Muscle layer of duodenum (tissue), 2 donors: ENCODE data around the gene PSD4.

Experiments used
- H3K27ac ChIP-seq: one replicate; pipeline ENCODE4 v1.7.0; 2013; ENCODE audit warnings: mild to moderate bottlenecking, low read length
- H3K27me3 ChIP-seq: one replicate; pipeline ENCODE4 v1.7.0; 2013; ENCODE audit warnings: low read depth, mild to moderate bottlenecking, control low read depth, low read length
- H3K36me3 ChIP-seq, 2 donors: one replicate each; pipeline ENCODE4 v1.7.0; 2013; ENCODE audit warnings: low read length in 2 of 2, control low read depth in 1 of 2, mild to moderate bottlenecking in 1 of 2; ENCODE audit not compliant: insufficient read depth in 2 of 2, control insufficient read depth in 1 of 2
- H3K4me1 ChIP-seq, 2 donors: one replicate each; pipeline ENCODE4 v1.7.0; 2013; ENCODE audit warnings: low read length in 2 of 2, mild to moderate bottlenecking in 2 of 2, control low read depth in 1 of 2, moderate library complexity in 1 of 2; ENCODE audit not compliant: insufficient read depth in 2 of 2, control insufficient read depth in 1 of 2
- H3K4me3 ChIP-seq, 2 donors: one replicate each; pipeline ENCODE4 v1.7.0; 2013; ENCODE audit warnings: low read length in 2 of 2, low read depth in 1 of 2, mild to moderate bottlenecking in 1 of 2
- H3K9me3 ChIP-seq, 2 donors: one replicate each; pipeline ENCODE4 v1.7.0; 2013; ENCODE audit warnings: low read length in 2 of 2, control low read depth in 1 of 2, mild to moderate bottlenecking in 1 of 2; ENCODE audit not compliant: control insufficient read depth in 1 of 2
- donor health status: healthy.

The PSD4 gene

DNA sequence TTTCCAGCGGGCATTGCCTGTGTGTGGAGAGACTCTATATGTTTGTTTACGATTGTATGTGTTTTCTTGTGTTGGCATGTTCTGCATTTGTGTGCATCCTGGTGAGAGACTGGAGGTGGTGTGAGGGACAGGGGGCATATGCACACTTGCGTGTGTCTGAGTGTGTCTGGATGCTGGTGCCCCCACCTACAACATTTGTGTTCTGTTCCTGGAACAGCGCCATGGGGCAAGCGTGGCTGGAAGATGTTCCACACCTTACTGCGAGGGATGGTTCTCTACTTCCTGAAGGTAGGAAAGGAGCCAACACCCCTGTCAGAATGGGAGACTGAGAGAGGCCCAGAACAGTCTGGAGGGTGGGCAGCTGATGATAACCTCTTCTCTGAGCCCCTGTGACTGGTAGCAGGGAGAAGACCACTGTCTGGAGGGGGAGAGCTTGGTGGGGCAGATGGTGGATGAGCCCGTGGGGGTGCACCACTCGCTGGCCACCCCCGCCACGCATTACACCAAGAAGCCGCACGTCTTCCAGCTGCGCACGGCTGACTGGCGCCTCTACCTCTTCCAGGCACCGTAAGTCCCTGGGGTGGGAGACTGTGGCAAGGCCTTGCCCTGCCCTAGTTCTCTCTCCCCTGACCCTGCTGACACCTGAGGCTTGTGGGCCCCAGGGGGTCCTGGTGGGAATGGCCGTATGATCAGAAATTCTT, 23.7 kb downstream of the PSD4 start:
- no peak overlapping the region for H3K4me3 ChIP-seq
- peaks cover 0 to 10% of the 10 kb centered on the region in 2 donors for H3K36me3 ChIP-seq
- H3K4me1 ChIP-seq: peaks cover 0 to 18% of the 10 kb centered on the region in 2 donors
- no peaks in the 10 kb centered on the region for H3K9me3 ChIP-seq
- H3K27ac ChIP-seq: no peak overlapping the region
- no peaks in the 10 kb centered on the region for H3K27me3 ChIP-seq

DNA sequence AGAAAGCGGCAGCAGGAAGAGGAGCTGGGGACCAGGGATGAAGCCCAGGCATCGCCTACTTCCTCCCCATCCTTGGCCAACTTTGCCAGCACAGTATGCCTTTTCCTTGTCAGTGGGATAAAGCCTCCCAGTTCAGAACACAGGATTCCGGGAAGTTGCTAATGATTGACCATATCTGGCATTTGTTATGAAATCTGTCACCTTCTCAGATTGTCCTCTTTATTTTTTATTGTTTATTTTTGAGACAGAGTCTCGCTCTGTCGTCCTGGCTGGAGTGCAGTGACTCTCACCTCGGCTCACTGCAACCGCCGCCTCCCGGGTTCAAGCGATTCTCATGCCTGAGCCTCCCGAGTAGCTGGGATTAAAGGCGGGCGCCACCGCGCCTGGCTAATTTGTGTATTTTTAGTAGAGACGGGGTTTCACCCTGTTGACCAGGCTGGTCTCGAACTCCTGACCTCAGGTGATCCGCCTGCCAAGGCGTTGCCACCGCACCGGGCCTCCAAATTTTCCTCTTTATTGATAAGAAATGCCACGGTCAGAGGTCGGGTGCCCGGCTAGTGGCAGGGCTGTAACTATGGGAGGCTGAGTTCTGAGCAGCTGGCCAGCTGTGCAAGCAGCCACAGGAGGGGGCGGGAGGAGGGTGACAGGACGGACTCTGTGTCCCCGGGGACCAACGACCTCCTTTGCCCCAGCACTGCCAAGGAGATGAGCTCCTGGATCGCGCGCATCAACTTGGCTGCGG, 24.4 kb downstream of the PSD4 start:
- peaks cover 0 to 10% of the 10 kb centered on the region in 2 donors for H3K36me3 ChIP-seq
- H3K4me1 ChIP-seq: peaks cover 0 to 18% of the 10 kb centered on the region in 2 donors
- no peaks in the 10 kb centered on the region for H3K9me3 ChIP-seq
- no peak overlapping the region for H3K27ac ChIP-seq
- no peaks in the 10 kb centered on the region for H3K27me3 ChIP-seq
- H3K4me3 ChIP-seq: peak overlapping the region; percentile 48 to 87

DNA sequence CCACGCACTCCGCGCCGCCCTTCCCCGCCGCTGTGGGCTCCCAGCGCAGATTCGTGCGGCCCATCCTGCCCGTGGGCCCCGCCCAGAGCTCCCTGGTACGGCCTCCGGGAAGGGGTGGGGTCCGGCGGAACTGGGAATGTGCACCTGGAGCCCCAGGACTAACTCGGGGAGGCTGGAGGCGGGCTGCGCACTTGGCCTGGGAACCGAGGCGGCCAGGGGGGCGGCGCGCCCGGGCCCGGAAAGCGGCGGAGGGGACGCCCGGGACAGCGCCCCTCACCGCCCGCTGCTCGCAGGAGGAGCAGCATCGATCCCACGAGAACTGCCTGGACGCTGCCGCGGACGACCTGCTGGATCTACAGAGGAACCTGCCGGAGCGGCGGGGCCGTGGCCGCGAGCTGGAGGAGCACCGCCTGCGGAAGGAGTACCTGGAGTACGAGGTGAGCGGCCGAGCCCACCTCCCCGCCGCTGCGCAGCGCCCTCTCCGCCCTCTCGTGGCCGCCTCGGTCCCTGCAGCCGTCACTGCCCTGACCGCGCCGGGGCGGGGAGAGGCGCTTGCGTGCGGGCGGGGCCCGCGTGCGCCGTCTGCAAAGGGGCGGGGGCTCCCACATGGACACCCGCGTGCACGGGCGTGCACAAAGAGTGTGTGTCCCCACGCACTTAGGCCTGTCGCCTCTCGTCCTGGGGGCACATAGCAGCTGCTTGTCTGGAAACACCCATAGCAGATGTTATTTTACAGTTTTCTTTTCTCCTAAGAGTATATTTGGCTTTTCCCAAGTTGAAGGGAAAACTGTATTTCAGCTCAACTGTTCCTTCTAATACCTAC, 25.2 kb downstream of the PSD4 start:
- H3K4me1 ChIP-seq: peaks cover 0 to 18% of the 10 kb centered on the region in 2 donors
- H3K27ac ChIP-seq: peak overlapping the region; percentile 51
- peaks cover 0 to 10% of the 10 kb centered on the region in 2 donors for H3K36me3 ChIP-seq
- peak overlapping the region; percentile 48 to 87 for H3K4me3 ChIP-seq
- no peaks in the 10 kb centered on the region for H3K27me3 ChIP-seq
- H3K9me3 ChIP-seq: no peaks in the 10 kb centered on the region

DNA sequence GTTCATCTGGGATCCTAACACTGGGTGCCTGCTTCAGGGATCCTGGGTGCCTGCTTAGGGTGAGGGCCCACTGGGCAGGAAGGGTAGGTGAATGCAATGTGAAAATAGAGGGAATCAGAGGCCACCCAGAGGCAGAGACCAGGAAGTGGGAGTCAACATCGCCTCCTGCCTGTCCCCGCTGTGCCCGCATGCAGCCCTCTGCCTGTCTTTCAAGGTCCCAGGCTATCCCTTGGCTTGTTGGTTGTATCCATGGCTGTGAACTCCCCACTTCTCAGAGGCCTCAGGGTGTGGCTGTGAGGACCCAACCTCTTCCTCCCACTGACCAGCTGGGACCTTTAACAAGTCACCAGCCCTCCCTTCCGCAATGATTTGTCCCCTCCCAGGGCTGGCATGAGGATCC, 26.5 kb downstream of the PSD4 start:
- Histone ChIP-seq H3K27ac (no peak overlapping the region), H3K36me3 (peaks cover 0 to 10% of the 10 kb centered on the region in 2 donors), H3K4me3 (no peak overlapping the region)

DNA sequence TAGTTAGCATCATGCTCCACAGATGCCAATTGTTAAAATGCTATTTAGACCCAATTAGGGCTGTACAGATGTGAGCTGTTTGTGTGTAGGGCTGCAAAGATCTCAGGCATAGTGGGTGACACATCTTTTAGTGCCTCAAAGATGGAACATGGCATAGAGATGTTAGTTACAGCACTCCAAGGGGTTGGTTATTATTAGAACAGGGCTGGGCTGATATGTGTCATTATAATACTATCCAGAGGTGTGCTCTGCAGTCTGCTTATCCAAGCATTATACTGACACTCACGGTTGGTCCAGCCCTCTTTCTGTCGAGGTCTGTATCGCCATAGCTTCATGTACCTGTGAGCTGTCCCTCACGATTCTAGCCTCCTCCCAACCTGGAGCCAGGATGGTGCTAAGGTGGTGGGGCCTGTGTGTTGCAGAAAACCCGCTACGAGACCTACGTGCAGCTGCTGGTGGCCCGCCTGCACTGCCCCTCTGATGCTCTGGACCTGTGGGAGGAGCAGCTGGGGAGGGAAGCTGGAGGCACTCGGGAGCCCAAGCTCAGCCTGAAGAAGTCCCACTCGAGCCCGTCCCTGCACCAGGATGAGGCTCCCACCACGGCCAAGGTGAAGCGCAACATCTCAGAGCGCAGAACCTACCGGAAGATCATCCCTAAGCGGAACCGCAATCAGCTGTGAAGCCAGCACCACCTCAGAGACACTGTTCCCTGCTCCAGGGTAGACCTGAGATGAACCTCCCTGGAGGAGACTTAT, 27.1 kb downstream of the PSD4 start:
- Histone ChIP-seq H3K27me3 (no peaks in the 10 kb centered on the region), H3K36me3 (peaks cover 0 to 5% of the 10 kb centered on the region in 2 donors), H3K4me3 (no peak overlapping the region), H3K9me3 (no peaks in the 10 kb centered on the region), H3K4me1 (peaks cover 0 to 18% of the 10 kb centered on the region in 2 donors), H3K27ac (no peak overlapping the region)

More for the DNA sequence above, 26.5 kb downstream of the PSD4 start:
- Histone ChIP-seq H3K9me3 (no peaks in the 10 kb centered on the region), H3K27me3 (no peaks in the 10 kb centered on the region), H3K4me1 (peaks cover 0 to 18% of the 10 kb centered on the region in 2 donors)

DNA sequence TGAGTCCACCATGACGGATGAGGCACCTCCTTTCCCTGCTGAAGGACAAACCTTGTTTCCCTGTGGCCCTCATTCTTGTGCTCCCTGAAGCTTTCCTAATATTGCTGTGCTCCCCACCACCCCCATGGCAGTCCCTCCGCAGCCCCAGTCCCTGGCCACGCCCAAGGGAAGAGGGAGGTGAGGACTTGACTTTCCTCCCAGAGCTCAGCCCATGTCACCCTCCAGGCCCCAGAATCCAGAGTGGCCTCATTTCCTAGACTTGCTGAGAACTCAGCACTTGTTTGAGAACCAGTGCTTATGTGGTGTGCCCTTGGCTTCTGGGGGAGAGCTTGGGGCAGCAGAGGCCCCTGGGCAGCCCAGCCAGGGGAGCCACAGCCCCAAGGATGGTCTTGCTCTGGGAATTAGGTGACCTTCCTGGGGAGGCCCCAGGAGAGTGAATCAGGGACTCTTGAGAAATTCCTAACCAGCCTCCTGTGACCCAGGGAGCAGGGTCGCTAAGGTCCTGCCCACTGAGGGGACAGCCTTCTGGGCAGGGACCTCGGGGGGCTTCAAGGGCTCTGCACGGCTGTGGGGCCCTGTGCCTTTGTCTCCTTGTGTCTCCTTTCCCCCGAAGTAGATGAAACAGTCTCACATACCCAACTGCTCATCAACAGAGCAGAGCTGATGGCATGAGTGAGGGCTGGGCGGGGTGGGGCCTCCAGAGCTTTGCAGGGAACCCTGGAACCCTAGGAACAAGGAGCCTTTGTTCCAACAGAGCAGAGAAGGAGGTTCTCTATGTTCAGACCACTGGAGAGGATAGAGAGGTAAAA, 27.9 kb downstream of the PSD4 start:
- Histone ChIP-seq H3K27ac (no peak overlapping the region), H3K36me3 (peaks cover 0 to 5% of the 10 kb centered on the region in 2 donors), H3K27me3 (no peaks in the 10 kb centered on the region), H3K9me3 (no peaks in the 10 kb centered on the region), H3K4me1 (peaks cover 0 to 18% of the 10 kb centered on the region in 2 donors), H3K4me3 (no peak overlapping the region)

DNA sequence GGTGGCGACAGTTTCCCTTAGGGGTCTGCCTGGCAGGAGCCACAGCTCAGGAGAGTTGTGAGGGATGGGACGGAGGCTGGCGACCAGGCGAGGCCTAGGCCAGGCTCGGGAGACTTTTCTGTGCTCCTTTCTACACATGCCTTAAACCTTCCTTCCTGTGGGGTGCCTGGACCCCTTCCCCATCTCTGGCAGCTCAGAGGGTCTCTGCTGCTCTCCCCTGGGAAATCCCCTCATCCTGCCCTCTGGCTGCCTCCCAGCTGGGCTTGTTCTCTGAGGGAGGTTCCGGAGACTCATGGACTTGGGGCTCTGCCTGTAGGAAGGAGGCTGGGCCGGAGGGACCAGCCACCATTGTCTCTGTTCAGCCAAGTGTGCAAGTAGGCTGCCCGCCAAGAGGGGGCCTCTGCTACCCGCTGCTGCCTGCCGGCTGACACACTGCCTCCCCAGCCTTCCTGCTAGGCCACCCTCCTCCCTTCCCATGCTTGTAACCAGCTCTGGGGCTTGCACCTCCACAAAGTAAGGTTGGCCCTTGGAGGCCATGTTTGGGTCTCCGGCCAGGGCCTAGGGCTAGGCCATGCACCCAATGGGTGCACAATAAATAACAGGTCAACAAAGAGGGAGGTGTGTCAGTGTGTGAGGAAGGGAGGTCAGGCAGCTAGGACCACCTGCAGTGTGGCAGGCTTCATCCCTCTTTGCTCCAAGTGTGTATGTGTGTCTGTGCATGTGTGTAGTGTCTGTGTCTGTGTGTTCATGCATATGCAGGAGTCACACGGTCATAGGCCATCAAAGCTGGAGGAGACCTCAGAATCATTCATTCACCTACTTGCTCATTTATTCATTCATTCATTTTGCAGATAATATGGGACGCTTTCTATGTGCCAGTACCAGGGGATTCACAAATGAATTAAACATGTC, 28.8 kb downstream of the PSD4 start:
- peaks cover 0 to 18% of the 10 kb centered on the region in 2 donors for H3K4me1 ChIP-seq
- H3K27ac ChIP-seq: no peak overlapping the region
- no peaks in the 10 kb centered on the region for H3K27me3 ChIP-seq

DNA sequence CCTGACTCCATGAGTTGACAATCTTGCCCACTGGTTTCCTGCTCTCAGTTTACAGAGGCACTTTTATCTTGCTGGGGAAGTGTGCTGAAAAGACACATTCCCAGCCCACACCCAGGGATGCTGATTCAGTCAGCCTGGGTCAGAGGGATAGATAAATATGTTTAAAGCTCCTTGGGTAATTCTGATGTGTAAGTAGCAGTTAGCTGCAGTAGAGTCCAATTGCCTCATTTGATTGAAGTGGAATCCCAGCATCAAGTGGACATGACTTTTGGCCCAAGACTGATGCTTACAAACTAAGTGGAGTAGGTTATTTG, 29.4 kb downstream of the PSD4 start:
- H3K27ac ChIP-seq: no peak overlapping the region
- H3K4me3 ChIP-seq: no peak overlapping the region
- H3K27me3 ChIP-seq: no peaks in the 10 kb centered on the region
- peaks cover 0 to 5% of the 10 kb centered on the region in 2 donors for H3K36me3 ChIP-seq
- H3K9me3 ChIP-seq: no peaks in the 10 kb centered on the region
- H3K4me1 ChIP-seq: peaks cover 0 to 18% of the 10 kb centered on the region in 2 donors

More for the DNA sequence above, 28.8 kb downstream of the PSD4 start:
- Histone ChIP-seq H3K4me3 (no peak overlapping the region), H3K36me3 (peaks cover 0 to 5% of the 10 kb centered on the region in 2 donors), H3K9me3 (no peaks in the 10 kb centered on the region)

DNA sequence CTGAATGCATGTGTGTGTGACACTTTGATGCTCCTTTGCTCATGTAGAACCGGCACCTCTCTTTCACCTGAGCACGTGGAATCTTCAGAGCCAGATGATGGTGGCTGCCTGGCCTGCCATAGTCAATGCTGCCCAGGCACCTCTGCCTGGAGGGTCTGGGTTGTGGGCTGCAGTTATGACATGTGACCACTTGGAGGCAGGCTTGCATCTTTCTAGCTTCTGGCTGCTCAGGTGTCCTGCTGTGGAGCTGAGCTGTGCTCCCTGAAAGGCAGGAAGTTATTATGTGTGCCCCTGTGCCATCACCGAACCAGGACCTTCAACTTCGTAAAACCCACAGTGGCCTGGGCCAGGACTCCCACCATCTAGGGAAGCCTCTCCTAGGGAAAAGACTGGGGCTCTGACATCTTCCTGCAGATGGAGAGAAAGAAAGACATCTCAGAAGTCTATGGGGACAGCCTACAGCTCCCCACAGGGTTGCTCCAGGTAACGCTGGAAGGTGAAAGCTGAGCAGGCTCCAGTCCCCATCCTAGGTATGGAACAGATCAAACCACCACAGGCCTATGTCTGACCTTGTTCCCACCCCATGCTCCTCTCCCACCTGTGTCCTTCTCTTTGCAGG, 30.2 kb downstream of the PSD4 start:
- peaks cover 0 to 12% of the 10 kb centered on the region in 2 donors for H3K4me1 ChIP-seq
- no peaks in the 10 kb centered on the region for H3K27me3 ChIP-seq
- H3K4me3 ChIP-seq: no peak overlapping the region
- H3K36me3 ChIP-seq: peaks cover 0 to 5% of the 10 kb centered on the region in 2 donors
- H3K27ac ChIP-seq: no peak overlapping the region
- H3K9me3 ChIP-seq: no peaks in the 10 kb centered on the region
